Natural killer cell (primary cell): ENCODE data around the gene ICA1. TPM values are rescaled to one million over a fixed set of nuclear protein-coding genes. Genes with fewer than 3 reads are reported as not detected.
"Not testable (repeated sequence)": the region's sequence is repeated elsewhere in the genome, so short reads cannot be mapped to it uniquely, and the experiment has no call there.

Experiments used
- ATAC-seq, 3 donors: fragments of 150-1000 bp in 2 of 3; fragments of 200-7000 bp in 1 of 3; cut with Tn5 transposase; 1 replicate in 1 of 3; 2 replicates in 2 of 3; pipeline ENCODE4 v1.10.0; 2021; ENCODE audit warnings: mild to moderate bottlenecking in 2 of 3, moderate library complexity in 2 of 3
- DNase-seq, 2 donors: peaks; one replicate each; pipeline versions ENCODE4 v3.0.0 to v3.0.0-alpha.2; 2013 to 2021; ENCODE audit warnings: mixed read lengths in 1 of 2
- H3K27ac ChIP-seq: one replicate; pipeline ENCODE4 v1.5.1; 2013; ENCODE audit warnings: mild to moderate bottlenecking, low read length
- H3K27me3 ChIP-seq: one replicate; pipeline ENCODE4 v1.6.1; 2013; ENCODE audit warnings: low read length; ENCODE audit not compliant: control insufficient read depth, insufficient read depth
- H3K36me3 ChIP-seq: one replicate; pipeline ENCODE4 v1.6.1; 2013; ENCODE audit warnings: low read length; ENCODE audit not compliant: control insufficient read depth, insufficient read depth
- H3K4me1 ChIP-seq: one replicate; pipeline ENCODE4 v1.6.1; 2013; ENCODE audit warnings: low read length; ENCODE audit not compliant: control insufficient read depth, insufficient read depth
- H3K4me3 ChIP-seq: one replicate; pipeline ENCODE4 v1.5.1; 2013; ENCODE audit warnings: low read length
- H3K9me3 ChIP-seq: one replicate; pipeline ENCODE4 v1.6.1; 2013; ENCODE audit warnings: low read length; ENCODE audit not compliant: control insufficient read depth, insufficient read depth
- H3K27ac Mint-ChIP-seq, 2 donors: one replicate each; pipeline ENCODE4 v1.8.0; 2022; ENCODE audit warnings: mild to moderate bottlenecking in 2 of 2, mixed read lengths in 2 of 2, moderate library complexity in 1 of 2
- H3K27me3 Mint-ChIP-seq, 2 donors: one replicate each; pipeline ENCODE4 v1.8.0; 2022; ENCODE audit warnings: low read depth in 2 of 2, mixed read lengths in 2 of 2
- H3K36me3 Mint-ChIP-seq: one replicate; pipeline ENCODE4 v1.8.0; 2022; ENCODE audit warnings: mixed read lengths
- H3K4me1 Mint-ChIP-seq, 2 donors: one replicate each; pipeline ENCODE4 v1.8.0; 2022; ENCODE audit warnings: mixed read lengths in 2 of 2
- H3K4me3 Mint-ChIP-seq: one replicate; pipeline ENCODE4 v1.8.0; 2022; ENCODE audit warnings: mild to moderate bottlenecking, moderate library complexity, mixed read lengths
- H3K9me3 Mint-ChIP-seq, 2 donors: one replicate each; pipeline ENCODE4 v1.8.0; 2022; ENCODE audit warnings: mixed read lengths in 2 of 2
- CTCF ChIP-seq: fragments of 200-600 bp; IDR thresholded peaks from one replicate; pipeline ENCODE4 v1.8.0; 2022; ENCODE audit warnings: antibody characterized with exemption
- WGBS: methylation state at CpG from one replicate; pipeline ENCODE4 v1.1.7; 2013; ENCODE audit warnings: missing lambda C conversion rate; ENCODE audit not compliant: insufficient coverage; 5-methylcytosine and 5-hydroxymethylcytosine counted together
- intact Hi-C: fragments of 100-400 bp; cut with micrococcal nuclease; formaldehyde crosslinking; loops from one replicate; pipeline ENCODE4 v1.14.2; 2022
- total RNA-seq, 4 donors: library from RNA; stranded (reverse); fragments of 120-200 nt in 1 of 4; gene quantifications; one replicate each; pipeline versions ENCODE4 v1.2.3 to v1.2.4, GENCODE V29; 2013 to 2022

Gene ICA1
- total RNA-seq, 3 donors from 2014 or later (not counting 1 experiment from before 2014, with no cell fraction given), result 0.75 to 1.9 (median 1.4) TPM

GRCh38 chr7:8109196-8110022 is 152.6 kb downstream of the ICA1 start:
- 97% methylated on average over 4 of the region's 4 CpGs for WGBS
- Mint-ChIP-seq H3K27me3 (no peaks in the 10 kb centered on the region), H3K36me3 (no peaks in the 10 kb centered on the region), H3K4me1 (peaks cover 36 to 50% of the 10 kb centered on the region in 2 donors), H3K27ac (no peak overlapping the region), H3K4me3 (no peak overlapping the region), H3K9me3 (no peaks in the 10 kb centered on the region)
- intact Hi-C loops, result no loop called here
- TF ChIP-seq CTCF, result no peak
- no peak overlapping the region for H3K4me3 ChIP-seq
- no peak for ATAC-seq
- H3K36me3 ChIP-seq, result no peaks in the 10 kb centered on the region
- no peaks in the 10 kb centered on the region for H3K9me3 ChIP-seq
- no peaks in the 10 kb centered on the region for H3K27me3 ChIP-seq
- DNase-seq, result no peak
- H3K27ac ChIP-seq, result no peak overlapping the region
- H3K4me1 ChIP-seq, result peaks cover 29% of the 10 kb centered on the region

DNA sequence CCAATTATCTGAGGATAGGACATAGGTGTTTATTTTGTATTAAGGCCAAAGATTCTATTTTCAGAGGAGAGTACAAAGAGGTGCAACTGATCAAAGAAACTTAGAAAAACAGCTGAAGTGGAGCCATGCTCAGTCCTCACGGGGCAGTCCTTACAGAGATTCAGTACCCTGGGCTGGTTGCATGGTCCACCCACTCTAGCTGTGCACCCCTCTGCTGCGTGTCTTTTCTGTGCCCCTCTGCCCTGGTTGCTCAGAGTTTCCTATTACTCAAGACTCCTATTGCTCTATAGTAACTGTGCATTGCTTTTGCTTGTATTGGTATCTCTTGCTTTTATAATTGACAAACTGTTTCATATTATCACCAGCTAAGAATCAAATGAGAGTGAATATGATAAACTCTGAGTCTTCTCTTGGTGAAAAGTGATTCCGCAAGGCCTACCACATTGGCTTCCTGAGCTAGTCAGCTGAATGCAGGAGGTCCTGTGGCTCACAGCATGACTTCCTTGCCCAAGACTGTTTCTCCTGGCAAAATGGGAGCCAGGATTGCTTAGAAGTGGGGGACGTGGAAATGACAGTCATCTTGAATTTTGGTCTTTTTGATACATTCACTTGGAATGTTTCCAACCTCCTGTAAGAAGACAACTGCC is 156.4 kb downstream of the ICA1 start:
- H3K4me1 ChIP-seq, result peaks cover 23% of the 10 kb centered on the region
- no peaks in the 10 kb centered on the region for H3K27me3 ChIP-seq
- H3K36me3 Mint-ChIP-seq, result peaks cover 5% of the 10 kb centered on the region
- H3K4me1 Mint-ChIP-seq, result peaks cover 26 to 33% of the 10 kb centered on the region in 2 donors
- 34% methylated on average over 4 of the region's 4 CpGs for WGBS
- H3K4me3 ChIP-seq, result no peak overlapping the region
- intact Hi-C loops, result no loop called here
- peaks cover 0 to 4% of the 10 kb centered on the region in 2 donors for H3K9me3 Mint-ChIP-seq
- ATAC-seq (peak in 2 of 3 donors; percentile 49 to 70), DNase-seq (peak in 1 of 2 donors; percentile 30)
- H3K27me3 Mint-ChIP-seq, result no peaks in the 10 kb centered on the region
- TF ChIP-seq CTCF, result no peak
- H3K9me3 ChIP-seq, result no peaks in the 10 kb centered on the region
- peak overlapping the region; percentile 67 for H3K4me3 Mint-ChIP-seq
- peak overlapping the region; percentile 18 for H3K27ac ChIP-seq
- H3K36me3 ChIP-seq, result no peaks in the 10 kb centered on the region
- H3K27ac Mint-ChIP-seq, result peak overlapping the region; percentile 73

DNA sequence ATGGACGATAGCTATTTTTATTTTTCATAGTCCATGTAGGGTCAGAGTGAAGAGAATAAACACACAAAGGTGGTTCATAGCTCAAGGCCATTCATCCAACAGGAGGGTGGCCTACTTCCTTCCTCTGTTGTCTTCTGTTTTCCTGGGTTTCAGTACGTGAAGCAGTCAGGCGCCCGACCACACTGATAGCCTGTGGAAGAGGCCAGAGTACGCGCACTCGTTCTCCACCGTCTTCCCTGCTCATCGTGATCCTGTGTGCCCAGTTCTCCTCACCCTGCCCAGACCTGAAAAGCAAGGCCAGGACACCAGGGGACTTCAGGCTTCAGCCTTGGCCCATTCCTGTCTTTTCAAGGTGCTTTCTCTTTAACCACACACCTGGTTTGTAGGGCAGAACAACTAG is 158.7 kb downstream of the ICA1 start:
- intact Hi-C loops, result no loop called here
- H3K27ac Mint-ChIP-seq, result no peak overlapping the region
- no peaks in the 10 kb centered on the region for H3K9me3 ChIP-seq
- no peaks in the 10 kb centered on the region for H3K36me3 ChIP-seq
- no peak overlapping the region for H3K4me3 ChIP-seq
- H3K4me1 ChIP-seq, result peaks cover 23% of the 10 kb centered on the region
- WGBS, result 85% methylated on average over 9 of the region's 9 CpGs
- H3K36me3 Mint-ChIP-seq, result peaks cover 11% of the 10 kb centered on the region
- no peaks in the 10 kb centered on the region for H3K27me3 Mint-ChIP-seq
- ATAC-seq, result no peak
- DNase-seq, result no peak
- peaks cover 26 to 33% of the 10 kb centered on the region in 2 donors for H3K4me1 Mint-ChIP-seq
- H3K4me3 Mint-ChIP-seq, result no peak overlapping the region
- peaks cover 0 to 4% of the 10 kb centered on the region in 2 donors for H3K9me3 Mint-ChIP-seq
- no peak for TF ChIP-seq CTCF
- H3K27ac ChIP-seq, result no peak overlapping the region
- no peaks in the 10 kb centered on the region for H3K27me3 ChIP-seq

GRCh38 chr7:8101292-8101691 is 160.7 kb downstream of the ICA1 start:
- WGBS, result 90% methylated on average over 4 of the region's 4 CpGs
- H3K27me3 ChIP-seq, H3K27me3 Mint-ChIP-seq, H3K9me3 Mint-ChIP-seq, H3K4me3 Mint-ChIP-seq, DNase-seq, H3K36me3 ChIP-seq, H3K27ac ChIP-seq, H3K27ac Mint-ChIP-seq, intact Hi-C loops, H3K9me3 ChIP-seq, H3K4me3 ChIP-seq, ATAC-seq: not testable (repeated sequence)
- peaks cover 11% of the 10 kb centered on the region for H3K36me3 Mint-ChIP-seq
- H3K4me1 ChIP-seq, result peaks cover 19% of the 10 kb centered on the region
- H3K4me1 Mint-ChIP-seq, result peaks cover 24 to 25% of the 10 kb centered on the region in 2 donors
